GM21423 (cell line): ENCODE measurements around the gene CLTRN.

Experiments
- ATAC-seq: cut with Tn5 transposase; IDR thresholded peaks from one replicate; pipeline ENCODE4 v1.9.1; 2021; ENCODE audit warnings: mild to moderate bottlenecking, moderate library complexity; ENCODE audit not compliant: unreplicated experiment

The CLTRN gene

DNA sequence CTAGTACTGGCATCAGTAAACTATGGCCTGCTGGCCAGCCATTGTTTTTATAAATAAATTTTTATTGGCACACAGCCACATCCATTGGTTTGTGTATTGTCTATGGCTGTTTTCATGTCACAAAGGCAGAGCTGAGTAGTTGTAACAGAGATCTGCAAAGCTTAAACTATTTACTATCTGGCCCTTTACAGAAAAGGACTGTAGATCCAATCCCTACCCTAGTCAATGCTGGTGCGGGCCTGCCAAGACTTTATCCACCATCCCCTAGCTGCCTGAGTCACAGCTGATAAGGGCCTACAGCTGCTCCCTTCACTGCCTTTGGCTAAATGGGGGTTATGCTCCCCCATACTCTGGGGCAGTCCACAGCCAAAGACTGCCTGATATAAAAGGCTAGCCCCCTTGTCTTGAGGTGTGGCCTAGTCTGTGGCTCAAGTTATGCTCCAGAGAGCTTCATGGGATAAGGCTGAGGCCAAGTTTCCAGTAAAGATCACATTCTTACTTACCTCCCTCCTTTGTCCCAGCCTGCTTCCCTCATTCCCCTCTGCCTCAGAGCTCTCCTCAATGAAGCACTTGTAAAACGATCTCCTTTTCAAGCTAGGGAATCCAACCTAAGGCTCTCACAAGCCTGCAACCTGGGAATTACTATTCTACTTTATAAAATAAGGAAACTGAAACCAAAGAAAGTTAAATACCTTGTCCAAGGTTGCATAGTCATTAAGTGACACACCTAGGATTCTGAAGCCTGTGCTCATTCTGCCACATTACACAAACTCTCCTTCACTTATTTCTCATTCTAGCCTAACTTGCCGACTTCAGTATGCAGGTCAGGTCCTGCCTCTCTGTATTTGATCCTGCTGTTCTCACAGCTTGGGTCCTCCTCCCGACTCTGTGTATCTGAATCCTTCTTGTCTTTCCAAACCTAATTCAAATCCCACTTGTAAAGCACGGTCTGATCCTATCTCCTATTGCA, 84.5 kb downstream of the CLTRN start:
- ATAC-seq: no peak
